CD1c-positive myeloid dendritic cell (primary cell): ENCODE measurements around the gene NEU3.
"Not testable (repeated sequence)": the region's sequence is repeated elsewhere in the genome, so short reads cannot be mapped to it uniquely, and the experiment has no call there.

Experiments
- DNase-seq: peaks from one replicate; pipeline ENCODE4 v3.0.0-alpha.2; 2016; ENCODE audit errors: extremely low spot score

NEU3 gene

GRCh38 chr11:74988541-74989259, at the start of gene NEU3:
Gene NEU3, plus strand, starts transcription at chr11:74988933. Its CDS starts 128 bp downstream, at chr11:74989061.
- DNase-seq, result peak; percentile 75

GRCh38 chr11:74941492-74941891, 47.2 kb upstream of the NEU3 start:
- DNase-seq, result no peak

GRCh38 chr11:74942073-74942759, 46.5 kb upstream of the NEU3 start:
- DNase-seq, result no peak

GRCh38 chr11:74948546-74948897, 40.2 kb upstream of the NEU3 start:
- DNase-seq, result no peak

- peak; percentile 99 for DNase-seq
These were observed 39.6 kb upstream of the NEU3 start, which contains the start of the genes SPCS2 and XRRA1 for GRCh38 chr11:74948898-74949752. Gene SPCS2, plus strand, starts transcription at chr11:74949266. Its CDS starts 20 bp downstream, at chr11:74949286. Gene XRRA1, minus strand, starts transcription at chr11:74949091. Its CDS starts 8,213 bp downstream, at chr11:74940878.

GRCh38 chr11:74949753-74950137, 39.0 kb upstream of the NEU3 start:
- DNase-seq, result no peak

- DNase-seq, result no peak
These were observed 38.3 kb upstream of the NEU3 start for GRCh38 chr11:74950374-74950969.

- DNase-seq, result no peak
These were observed 37.5 kb upstream of the NEU3 start for GRCh38 chr11:74951226-74951625.

- DNase-seq, result no peak
These were observed 36.0 kb upstream of the NEU3 start for GRCh38 chr11:74952752-74953151.

- DNase-seq, result no peak
These were observed 35.3 kb upstream of the NEU3 start for GRCh38 chr11:74953451-74953850.

- DNase-seq, result no peak
These were observed 34.5 kb upstream of the NEU3 start for GRCh38 chr11:74954199-74954598.

GRCh38 chr11:74956397-74957015, 32.2 kb upstream of the NEU3 start:
- no peak for DNase-seq

GRCh38 chr11:74957937-74958629, 30.6 kb upstream of the NEU3 start:
- DNase-seq, result no peak

GRCh38 chr11:74960128-74960527, 28.6 kb upstream of the NEU3 start:
- DNase-seq, result not testable (repeated sequence)

GRCh38 chr11:74966651-74967050, 22.1 kb upstream of the NEU3 start:
- no peak for DNase-seq

GRCh38 chr11:74970852-74971395, 17.8 kb upstream of the NEU3 start:
- DNase-seq, result peak; percentile 60

- no peak for DNase-seq
These were observed 17.3 kb upstream of the NEU3 start for GRCh38 chr11:74971424-74971823.

GRCh38 chr11:74978041-74978440, 10.7 kb upstream of the NEU3 start:
- DNase-seq, result no peak

GRCh38 chr11:74980634-74981033, 8.1 kb upstream of the NEU3 start:
- DNase-seq, result peak; percentile 33

GRCh38 chr11:74981888-74982287, 6.8 kb upstream of the NEU3 start:
- DNase-seq, result no peak

- DNase-seq, result no peak
These were observed 4.7 kb upstream of the NEU3 start for GRCh38 chr11:74984070-74984469.
